Measurements from ENCODE around the gene ANO3. TPM values are rescaled to one million over a fixed set of nuclear protein-coding genes. Genes with fewer than 3 reads are reported as not detected.

Gene ANO3
- total and polyA plus RNA-seq, 4 donors: under 0.01 to 2.0 (median 0.40) TPM

- Histone ChIP-seq H3K27me3 (ENCODE audit: control insufficient read depth in 4 of 4, insufficient read depth in 4 of 4, low read length in 3 of 4) (no peaks in the 10 kb centered on the region), H3K9me3 (ENCODE audit: control insufficient read depth in 4 of 4, low read length in 3 of 4) (no peaks in the 10 kb centered on the region), H3K9ac (ENCODE audit: low read depth in 1 of 2, low read length in 2 of 2) (no peak overlapping the region), H3K4me1 (ENCODE audit: control insufficient read depth in 4 of 4, insufficient read depth in 4 of 4, low read length in 3 of 4) (no peaks in the 10 kb centered on the region), H3K36me3 (ENCODE audit: control insufficient read depth in 4 of 4, insufficient read depth in 3 of 4, low read depth in 1 of 4, low read length in 3 of 4) (peaks cover 0 to 2% (median 0%) of the 10 kb centered on the region in 4 donors), H3K27ac (ENCODE audit: low read depth in 1 of 2, low read length in 2 of 2) (no peak overlapping the region), H3K4me3 (ENCODE audit: low read depth in 1 of 3, low read length in 3 of 3) (no peak overlapping the region)
- no peak for TF ChIP-seq FOXA1 (IDR thresholded peaks at IDR 0.05)
- no peak for TF ChIP-seq TAF1 (conservative IDR thresholded peaks at IDR 0.05)
- TF ChIP-seq SP1 (IDR thresholded peaks at IDR 0.05): no peak
- TF ChIP-seq ZBTB33 (IDR thresholded peaks at IDR 0.05): no peak
- no peak for TF ChIP-seq MAX (IDR thresholded peaks at IDR 0.05)
- TF ChIP-seq CTCF (IDR thresholded peaks at IDR 0.05; ENCODE audit: low read depth, low read length, missing input control): no peak
- no peak for TF ChIP-seq NR2F2 (IDR thresholded peaks at IDR 0.05)
- no peak for TF ChIP-seq FOXA2 (IDR thresholded peaks at IDR 0.05)
- no peak for TF ChIP-seq RXRA (IDR thresholded peaks at IDR 0.05)
- no peak for TF ChIP-seq YY1 (IDR thresholded peaks at IDR 0.05)
- no peak for TF ChIP-seq REST (IDR thresholded peaks at IDR 0.05)
- WGBS: 82% methylated on average over 1 of the region's 1 CpG
- DNase-seq (ENCODE audit: low spot score): no peak
Measured at GRCh38 chr11:26704249-26704648, 372.3 kb downstream of the ANO3 start.

- no peak overlapping the region for H3K27ac ChIP-seq (ENCODE audit: low read depth in 1 of 2, low read length in 2 of 2)
- H3K9me3 ChIP-seq (ENCODE audit: control insufficient read depth in 4 of 4, low read length in 3 of 4): no peaks in the 10 kb centered on the region
- TF ChIP-seq JUND (IDR thresholded peaks at IDR 0.05) (no peak), SP1 (IDR thresholded peaks at IDR 0.05) (no peak), YY1 (IDR thresholded peaks at IDR 0.05) (no peak), RXRA (IDR thresholded peaks at IDR 0.05) (no peak), MAX (IDR thresholded peaks at IDR 0.05) (no peak), RAD21 (IDR thresholded peaks at IDR 0.05) (no peak), HNF4A (conservative IDR thresholded peaks at IDR 0.05) (no peak), FOXA1 (IDR thresholded peaks at IDR 0.05) (no peak), NR2F2 (IDR thresholded peaks at IDR 0.05) (no peak), EGR1 (IDR thresholded peaks at IDR 0.05; ENCODE audit: low read depth in 2 of 2) (no peak)
- no peak overlapping the region for H3K9ac ChIP-seq (ENCODE audit: low read depth in 1 of 2, low read length in 2 of 2)
- no peak overlapping the region for H3K4me3 ChIP-seq (ENCODE audit: low read depth in 1 of 3, low read length in 3 of 3)
- no peaks in the 10 kb centered on the region for H3K27me3 ChIP-seq (ENCODE audit: control insufficient read depth in 4 of 4, insufficient read depth in 4 of 4, low read length in 3 of 4)
- no peaks in the 10 kb centered on the region for H3K4me1 ChIP-seq (ENCODE audit: control insufficient read depth in 4 of 4, insufficient read depth in 4 of 4, low read length in 3 of 4)
- DNase-seq (ENCODE audit: low spot score): no peak
- WGBS: 67% methylated on average over 1 of the region's 1 CpG
- H3K36me3 ChIP-seq (ENCODE audit: control insufficient read depth in 4 of 4, insufficient read depth in 3 of 4, low read depth in 1 of 4, low read length in 3 of 4): peaks cover 0 to 2% (median 0%) of the 10 kb centered on the region in 4 donors
Measured at GRCh38 chr11:26706181-26706580, 374.3 kb downstream of the ANO3 start.
